ENCODE results near the gene SETD9.

Gene SETD9

GRCh38 chr5:56941981-56942380 is 32.6 kb downstream of the SETD9 start:
- DNase-seq: no peak

GRCh38 chr5:56947052-56947451 is 37.7 kb downstream of the SETD9 start:
- DNase-seq: no peak

- no peak for DNase-seq
These were observed 41.3 kb downstream of the SETD9 start for GRCh38 chr5:56950626-56951125.

GRCh38 chr5:56951126-56951945 is 41.9 kb downstream of the SETD9 start:
- no peak for DNase-seq

GRCh38 chr5:56951946-56952691 is 42.7 kb downstream of the SETD9 start, which contains the start of gene MIER3:
Gene MIER3, minus strand, starts transcription at chr5:56952123. Its CDS starts 21 bp downstream, at chr5:56952102.
- DNase-seq: peak; percentile 50 to 59

- no peak for DNase-seq
These were observed 44.9 kb downstream of the SETD9 start for GRCh38 chr5:56954262-56954661.

GRCh38 chr5:56958595-56958994 is 49.2 kb downstream of the SETD9 start:
- no peak for DNase-seq

GRCh38 chr5:56959326-56959725 is 49.9 kb downstream of the SETD9 start:
- no peak for DNase-seq

GRCh38 chr5:56961746-56962145 is 52.4 kb downstream of the SETD9 start:
- no peak for DNase-seq

- DNase-seq: no peak
These were observed 52.9 kb downstream of the SETD9 start for GRCh38 chr5:56962286-56962685.

GRCh38 chr5:56963246-56963645 is 53.9 kb downstream of the SETD9 start:
- DNase-seq: no peak

- DNase-seq: no peak
These were observed 54.8 kb downstream of the SETD9 start for GRCh38 chr5:56964173-56964572.

Measured in SHP77 (cell line).